HUES48 (cell line): ENCODE results near the gene C4A.
"Not testable (repeated sequence)": the region's sequence is repeated elsewhere in the genome, so short reads cannot be mapped to it uniquely, and the experiment has no call there.

Experiments used
- H3K27ac ChIP-seq: one replicate; pipeline ENCODE4 v1.7.0; 2013; ENCODE audit warnings: low read depth, low read length, inconsistent platforms
- H3K27me3 ChIP-seq: 2 replicates; pipeline ENCODE4 v1.6.1; 2013; ENCODE audit warnings: mild to moderate bottlenecking, low read length; ENCODE audit not compliant: control insufficient read depth, insufficient read depth
- H3K36me3 ChIP-seq: 2 replicates; pipeline ENCODE4 v1.6.1; 2013; ENCODE audit warnings: low read length; ENCODE audit not compliant: control insufficient read depth, insufficient read depth
- H3K4me1 ChIP-seq: 2 replicates; pipeline ENCODE4 v1.6.1; 2013; ENCODE audit warnings: mild to moderate bottlenecking, low read length; ENCODE audit not compliant: control insufficient read depth, insufficient read depth
- H3K4me3 ChIP-seq: 2 replicates; pipeline ENCODE4 v1.5.1; 2013; ENCODE audit warnings: mild to moderate bottlenecking, low read depth, low read length
- H3K9ac ChIP-seq: 2 replicates; pipeline ENCODE4 v1.6.1; 2013; ENCODE audit warnings: mild to moderate bottlenecking, low read depth, low read length, moderate library complexity
- H3K9me3 ChIP-seq: 2 replicates; pipeline ENCODE4 v1.6.1; 2013; ENCODE audit warnings: low read length; ENCODE audit not compliant: control insufficient read depth, insufficient read depth

C4A gene

GRCh38 chr6:32037598-32038524 lies 56.0 kb downstream of the C4A start, which contains the start of gene CYP21A2:
Gene CYP21A2, plus strand, starts transcription at chr6:32038415. Its CDS starts 8 bp downstream, at chr6:32038423.
- not testable (repeated sequence) for H3K4me1 ChIP-seq, H3K36me3 ChIP-seq, H3K9me3 ChIP-seq, H3K9ac ChIP-seq, H3K4me3 ChIP-seq, H3K27ac ChIP-seq, H3K27me3 ChIP-seq

DNA sequence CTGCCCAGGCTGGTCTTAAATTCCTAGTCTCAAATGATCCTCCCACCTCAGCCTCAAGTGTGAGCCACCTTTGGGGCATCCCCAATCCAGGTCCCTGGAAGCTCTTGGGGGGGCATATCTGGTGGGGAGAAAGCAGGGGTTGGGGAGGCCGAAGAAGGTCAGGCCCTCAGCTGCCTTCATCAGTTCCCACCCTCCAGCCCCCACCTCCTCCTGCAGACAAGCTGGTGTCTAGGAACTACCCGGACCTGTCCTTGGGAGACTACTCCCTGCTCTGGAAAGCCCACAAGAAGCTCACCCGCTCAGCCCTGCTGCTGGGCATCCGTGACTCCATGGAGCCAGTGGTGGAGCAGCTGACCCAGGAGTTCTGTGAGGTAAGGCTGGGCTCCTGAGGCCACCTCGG lies 57.0 kb downstream of the C4A start:
- not testable (repeated sequence) for H3K36me3 ChIP-seq, H3K9ac ChIP-seq, H3K27me3 ChIP-seq, H3K4me1 ChIP-seq, H3K4me3 ChIP-seq, H3K27ac ChIP-seq, H3K9me3 ChIP-seq

- H3K4me3 ChIP-seq, H3K9me3 ChIP-seq, H3K27me3 ChIP-seq: not testable (repeated sequence)
Measured at GRCh38 chr6:32039321-32040274, 57.7 kb downstream of the C4A start.

GRCh38 chr6:32040299-32041049 lies 58.6 kb downstream of the C4A start:
- H3K4me3 ChIP-seq, H3K27me3 ChIP-seq, H3K27ac ChIP-seq, H3K36me3 ChIP-seq, H3K9me3 ChIP-seq, H3K9ac ChIP-seq, H3K4me1 ChIP-seq: not testable (repeated sequence)

More at GRCh38 chr6:32039321-32040274, 57.7 kb downstream of the C4A start:
- H3K27ac ChIP-seq, H3K4me1 ChIP-seq, H3K9ac ChIP-seq, H3K36me3 ChIP-seq: not testable (repeated sequence)

GRCh38 chr6:32041050-32041321 lies 59.1 kb downstream of the C4A start:
- not testable (repeated sequence) for H3K4me1 ChIP-seq, H3K9ac ChIP-seq, H3K36me3 ChIP-seq, H3K27me3 ChIP-seq, H3K4me3 ChIP-seq, H3K27ac ChIP-seq, H3K9me3 ChIP-seq

DNA sequence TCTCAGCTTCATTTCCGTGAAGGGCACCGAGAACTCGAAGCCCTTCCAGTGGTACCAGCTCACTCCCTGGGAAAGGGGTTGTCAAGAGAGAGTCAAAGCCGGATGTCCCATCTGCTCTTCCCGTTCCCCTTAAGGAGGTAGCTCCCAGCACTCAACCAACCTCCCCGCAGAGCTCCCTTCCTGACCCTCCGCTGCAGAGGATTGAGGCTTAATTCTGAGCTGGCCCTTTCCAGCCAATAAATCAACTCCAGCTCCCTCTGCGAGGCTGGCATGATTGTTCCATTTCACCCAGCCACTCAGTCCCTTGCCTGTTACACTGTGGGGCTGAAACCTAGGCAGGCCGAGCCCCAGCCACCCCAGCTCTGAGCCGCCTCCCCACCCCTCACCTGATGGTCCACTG lies 59.5 kb downstream of the C4A start:
- H3K27ac ChIP-seq, H3K9me3 ChIP-seq, H3K27me3 ChIP-seq, H3K4me1 ChIP-seq, H3K4me3 ChIP-seq, H3K9ac ChIP-seq, H3K36me3 ChIP-seq: not testable (repeated sequence)

DNA sequence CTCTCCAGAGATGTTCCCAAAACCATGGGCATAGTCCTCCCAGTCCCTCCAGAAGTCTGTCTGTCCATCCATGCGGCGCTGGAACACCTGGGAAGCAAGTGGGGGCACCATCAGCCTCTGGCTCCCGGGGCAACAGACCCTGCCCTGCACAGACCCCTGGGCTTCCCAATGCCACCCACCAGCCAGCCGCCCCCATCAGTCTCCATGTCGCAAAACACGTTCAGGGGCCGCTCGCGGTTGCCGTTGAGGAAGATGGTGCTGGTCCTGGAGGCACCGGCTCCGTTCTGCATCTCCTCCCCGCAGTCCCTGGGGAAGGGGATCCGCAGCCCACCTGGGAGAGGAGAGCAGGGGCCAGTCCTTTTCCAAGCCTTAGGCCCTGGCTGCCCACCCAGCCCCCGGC lies 60.4 kb downstream of the C4A start:
- H3K4me3 ChIP-seq, H3K9me3 ChIP-seq, H3K4me1 ChIP-seq, H3K9ac ChIP-seq, H3K27ac ChIP-seq, H3K27me3 ChIP-seq, H3K36me3 ChIP-seq: not testable (repeated sequence)

- not testable (repeated sequence) for H3K27ac ChIP-seq, H3K9ac ChIP-seq, H3K4me1 ChIP-seq, H3K9me3 ChIP-seq, H3K4me3 ChIP-seq, H3K36me3 ChIP-seq, H3K27me3 ChIP-seq
Measured at GRCh38 chr6:32043589-32044380, 61.9 kb downstream of the C4A start.

DNA sequence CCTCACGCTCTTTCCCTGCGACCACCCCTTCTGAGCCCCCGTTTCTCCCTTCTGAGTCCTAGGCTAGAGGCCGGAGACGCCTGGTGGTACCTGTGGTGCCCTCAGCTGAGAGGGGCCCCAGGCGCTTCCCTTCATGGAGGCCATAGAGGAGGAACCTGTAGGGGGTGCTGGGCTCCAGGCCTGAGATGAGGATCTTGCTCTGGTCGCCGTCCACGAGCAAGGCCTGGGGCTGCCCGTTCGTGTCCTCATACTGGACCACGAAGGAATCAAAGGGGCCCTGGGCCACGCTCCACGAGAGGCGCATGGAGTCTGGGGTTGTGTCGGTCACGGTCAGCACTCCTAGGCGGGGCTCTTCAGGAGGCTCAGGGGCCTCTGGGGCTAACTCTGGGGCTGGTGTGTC lies 63.1 kb downstream of the C4A start:
- not testable (repeated sequence) for H3K9ac ChIP-seq, H3K9me3 ChIP-seq, H3K36me3 ChIP-seq

DNA sequence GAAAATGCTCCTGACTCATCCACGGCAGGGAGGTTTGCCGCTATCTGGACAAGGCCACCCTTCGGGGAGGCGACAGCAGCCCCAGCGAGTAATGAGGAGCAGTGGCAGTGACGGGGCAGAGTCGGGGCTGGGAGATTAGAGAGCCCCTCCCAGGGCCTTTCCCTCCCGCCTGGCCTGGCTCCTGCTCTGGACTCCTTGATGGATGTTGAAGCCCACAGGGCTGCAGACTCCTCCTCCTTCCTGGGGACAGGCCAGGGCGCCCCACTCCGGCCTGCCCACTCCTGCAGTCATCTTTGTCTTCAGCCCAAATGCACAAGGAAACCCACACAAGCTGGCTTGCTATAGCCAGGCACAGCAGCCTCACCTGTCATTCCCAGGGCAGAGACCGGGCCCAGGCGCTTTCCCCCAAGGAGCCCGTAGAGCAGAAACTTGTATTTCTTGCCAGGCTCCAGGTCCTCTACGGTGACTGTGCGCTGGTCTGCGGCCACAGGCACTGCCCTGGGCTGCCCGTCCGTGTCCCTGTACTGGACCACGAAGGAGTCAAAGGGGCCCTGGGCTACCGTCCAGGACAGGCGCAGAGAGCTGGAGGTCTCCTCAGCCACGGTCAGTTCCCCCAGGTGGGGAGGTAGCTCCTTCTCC lies 64.1 kb downstream of the C4A start:
- no peak overlapping the region for H3K27ac ChIP-seq
- H3K4me1 ChIP-seq, result no peaks in the 10 kb centered on the region
- no peaks in the 10 kb centered on the region for H3K36me3 ChIP-seq
- H3K9me3 ChIP-seq, result no peaks in the 10 kb centered on the region
- H3K9ac ChIP-seq, result no peak overlapping the region
- no peak overlapping the region for H3K4me3 ChIP-seq
- no peaks in the 10 kb centered on the region for H3K27me3 ChIP-seq

More for the DNA sequence above, 63.1 kb downstream of the C4A start:
- not testable (repeated sequence) for H3K27ac ChIP-seq, H3K4me3 ChIP-seq, H3K27me3 ChIP-seq, H3K4me1 ChIP-seq
